Lower leg skin (tissue), 3 donors: ENCODE results near the gene PRPS2.

ENCODE experiments used
- POLR2A ChIP-seq, 2 donors: fragments of 450-650 bp; IDR thresholded peaks; one replicate each; pipeline ENCODE4 v1.6.1; 2016 to 2017; ENCODE audit warnings: antibody characterized with exemption in 2 of 2, mild to moderate bottlenecking in 1 of 2, moderate library complexity in 1 of 2
- TF ChIP-seq, protein P1 (sequence below), 3 donors: fragments of 450-650 bp; IDR thresholded peaks; one replicate each; pipeline ENCODE4 v1.5.1; 2016; ENCODE audit warnings: antibody characterized with exemption in 3 of 3, mild to moderate bottlenecking in 3 of 3, moderate library complexity in 2 of 3

DNA sequence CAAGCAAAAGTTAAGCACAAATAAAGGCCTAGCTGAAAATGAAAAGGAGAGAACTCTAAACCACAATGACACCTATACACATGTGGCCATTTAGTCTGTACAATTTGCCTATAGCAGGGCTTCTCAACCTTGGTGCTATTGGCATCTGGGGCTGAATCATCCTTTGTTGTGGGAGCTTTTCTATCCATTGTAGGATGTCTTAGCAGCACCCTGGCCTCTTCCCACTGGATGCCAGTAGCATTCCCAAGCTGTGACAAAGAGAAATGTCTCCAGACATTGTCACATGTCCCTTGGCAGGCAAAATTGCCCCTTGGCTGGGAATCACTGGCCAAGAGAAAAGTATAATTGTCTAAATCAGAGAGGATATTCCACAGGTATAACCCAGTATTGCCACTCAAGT is 13.5 kb upstream of the PRPS2 start:
- TF ChIP-seq POLR2A (IDR thresholded peaks at IDR 0.05) = no peak
- TF ChIP-seq, protein P1, sequence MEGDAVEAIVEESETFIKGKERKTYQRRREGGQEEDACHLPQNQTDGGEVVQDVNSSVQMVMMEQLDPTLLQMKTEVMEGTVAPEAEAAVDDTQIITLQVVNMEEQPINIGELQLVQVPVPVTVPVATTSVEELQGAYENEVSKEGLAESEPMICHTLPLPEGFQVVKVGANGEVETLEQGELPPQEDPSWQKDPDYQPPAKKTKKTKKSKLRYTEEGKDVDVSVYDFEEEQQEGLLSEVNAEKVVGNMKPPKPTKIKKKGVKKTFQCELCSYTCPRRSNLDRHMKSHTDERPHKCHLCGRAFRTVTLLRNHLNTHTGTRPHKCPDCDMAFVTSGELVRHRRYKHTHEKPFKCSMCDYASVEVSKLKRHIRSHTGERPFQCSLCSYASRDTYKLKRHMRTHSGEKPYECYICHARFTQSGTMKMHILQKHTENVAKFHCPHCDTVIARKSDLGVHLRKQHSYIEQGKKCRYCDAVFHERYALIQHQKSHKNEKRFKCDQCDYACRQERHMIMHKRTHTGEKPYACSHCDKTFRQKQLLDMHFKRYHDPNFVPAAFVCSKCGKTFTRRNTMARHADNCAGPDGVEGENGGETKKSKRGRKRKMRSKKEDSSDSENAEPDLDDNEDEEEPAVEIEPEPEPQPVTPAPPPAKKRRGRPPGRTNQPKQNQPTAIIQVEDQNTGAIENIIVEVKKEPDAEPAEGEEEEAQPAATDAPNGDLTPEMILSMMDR (IDR thresholded peaks at IDR 0.05) = no peak
